ACHN (cell line): Measurements from ENCODE around the gene MAN2C1.

Experiments used
- DNase-seq: peaks from one replicate; pipeline ENCODE4 v3.0.0-alpha.2; 2015
- in situ Hi-C: cut with HindIII; loops from 2 replicates; pipeline ENCODE4 v1.10.0; 2017; ENCODE audit warnings: low sequenced_read_pairs, low pct_ligation_motif_present, low pct_unique_long_range_greater_than_20kb

Gene MAN2C1

DNA sequence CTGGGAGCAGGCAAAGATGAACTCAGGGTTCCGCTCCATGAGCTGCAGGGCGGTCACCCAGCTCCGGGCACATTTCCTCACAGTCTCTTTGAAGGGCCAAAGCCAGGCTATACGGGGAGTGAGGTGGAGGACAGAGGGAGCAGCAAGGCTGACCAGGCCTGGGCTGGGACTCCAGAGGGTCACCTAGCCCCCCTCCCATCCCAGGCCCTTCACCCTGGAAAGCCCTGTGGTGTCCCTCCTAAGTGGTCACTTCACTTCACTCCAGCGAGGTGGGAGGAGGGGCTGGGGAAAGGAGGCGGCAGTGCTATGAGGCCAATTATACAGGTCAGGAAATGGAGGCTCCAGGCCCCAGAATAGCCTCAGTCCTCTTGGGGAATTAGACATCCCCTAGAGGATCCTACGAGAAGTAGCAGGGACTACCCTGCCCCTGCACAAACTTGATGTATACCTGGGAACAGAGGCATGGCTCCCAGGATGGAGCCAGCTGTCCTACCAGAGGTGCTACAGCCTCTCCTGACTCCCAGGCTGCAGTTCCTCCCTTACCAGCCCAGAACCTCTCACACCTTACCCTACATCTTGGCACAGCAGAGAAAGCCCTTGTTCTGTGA, 5.7 kb downstream of the MAN2C1 start:
- DNase-seq: no peak
- in situ Hi-C loops: no loop called here

- in situ Hi-C loops: no loop called here
- no peak for DNase-seq
These were observed 6.3 kb downstream of the MAN2C1 start for GRCh38 chr15:75361989-75362641.

DNA sequence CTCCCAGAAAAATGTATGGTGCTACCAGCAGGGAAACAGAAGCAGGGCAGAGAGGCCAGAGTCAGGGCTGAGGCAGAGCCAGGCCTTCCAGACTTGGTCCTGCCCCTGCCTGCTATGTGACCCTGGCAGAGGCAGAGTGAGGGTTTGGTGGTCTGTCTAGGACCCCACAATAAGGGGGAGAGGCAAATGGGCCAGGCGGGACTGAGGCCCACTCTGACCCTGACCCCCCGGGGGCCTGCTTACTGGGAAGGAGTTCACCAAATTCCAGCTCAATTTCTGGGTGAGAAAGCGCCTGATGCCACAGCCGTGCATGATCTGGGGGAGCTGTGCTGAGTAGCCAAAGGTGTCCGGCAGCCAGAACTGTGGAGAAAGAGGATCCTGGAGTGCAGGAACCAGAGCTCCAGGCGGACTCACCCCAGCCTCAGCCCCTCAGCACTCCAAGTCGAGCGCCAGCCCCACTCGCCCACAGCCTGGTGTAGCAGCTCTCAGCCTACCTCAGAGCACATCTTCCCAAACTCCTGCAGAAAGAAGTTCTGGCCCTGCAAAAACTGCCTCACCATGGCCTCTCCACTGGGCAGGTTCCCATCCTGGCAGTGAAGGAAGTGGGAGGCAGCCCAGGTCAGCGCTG, 6.9 kb downstream of the MAN2C1 start:
- no peak for DNase-seq
- in situ Hi-C loops: no loop called here

DNA sequence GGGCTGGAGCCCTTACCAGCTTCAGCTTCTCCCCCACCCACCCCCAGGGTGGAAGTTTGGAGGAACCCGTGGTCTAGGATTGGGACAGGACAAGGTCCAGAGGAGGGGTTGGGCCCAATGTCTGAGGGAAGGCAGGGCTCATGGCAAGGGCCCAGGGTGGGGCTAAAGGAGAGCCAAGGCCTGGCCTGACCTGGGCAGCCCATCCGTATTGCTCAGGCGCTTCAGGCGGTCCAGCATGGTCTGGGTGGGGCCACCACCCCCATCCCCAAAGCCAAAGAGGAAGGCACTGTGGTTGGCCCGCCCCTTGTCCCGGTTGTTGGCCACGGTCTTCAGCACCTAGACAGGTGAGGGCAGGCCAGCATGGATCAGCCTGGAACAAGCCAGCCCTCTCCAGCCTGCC, 7.6 kb downstream of the MAN2C1 start:
- in situ Hi-C loops: no loop called here
- DNase-seq: no peak

GRCh38 chr15:75360391-75360790, 8.0 kb downstream of the MAN2C1 start:
- in situ Hi-C loops: no loop called here
- DNase-seq: no peak

DNA sequence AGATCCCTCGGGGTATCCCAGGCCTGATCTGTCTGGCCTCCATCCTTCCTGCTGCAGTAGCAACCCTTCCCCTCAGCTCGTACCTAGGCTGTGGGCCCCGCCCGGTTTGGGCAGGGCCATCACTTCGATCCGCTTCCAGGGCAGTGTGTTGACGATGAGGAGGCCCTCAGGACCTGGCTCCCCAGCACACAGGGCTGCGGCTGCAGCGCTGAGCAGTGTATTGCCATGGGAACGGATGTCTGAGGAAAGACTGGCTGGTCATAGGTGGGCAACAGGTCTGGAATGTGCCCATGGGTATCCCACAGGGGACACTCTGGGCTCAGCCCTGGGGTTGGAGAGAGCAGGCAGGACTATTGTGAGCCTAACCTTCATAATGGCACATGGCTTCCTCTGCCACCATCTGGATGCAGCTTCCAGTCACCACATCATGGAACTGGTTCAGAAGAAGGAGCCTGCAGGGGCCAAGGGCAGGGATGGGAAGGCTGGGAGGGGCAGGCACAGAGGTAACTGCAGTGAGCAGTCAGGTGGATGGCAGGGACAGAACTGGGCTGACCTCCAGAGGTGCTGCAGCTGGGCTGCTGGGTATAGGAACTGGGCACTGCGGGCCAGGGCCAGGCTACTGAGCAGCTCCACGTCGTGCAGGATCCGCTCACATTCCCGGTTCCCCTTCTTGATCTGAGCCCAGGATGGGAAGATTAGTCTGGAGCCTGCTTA, 8.7 kb downstream of the MAN2C1 start:
- in situ Hi-C loops: no loop called here
- DNase-seq: no peak

- no peak for DNase-seq
- in situ Hi-C loops: no loop called here
These were observed 9.5 kb downstream of the MAN2C1 start for GRCh38 chr15:75358771-75359536.

DNA sequence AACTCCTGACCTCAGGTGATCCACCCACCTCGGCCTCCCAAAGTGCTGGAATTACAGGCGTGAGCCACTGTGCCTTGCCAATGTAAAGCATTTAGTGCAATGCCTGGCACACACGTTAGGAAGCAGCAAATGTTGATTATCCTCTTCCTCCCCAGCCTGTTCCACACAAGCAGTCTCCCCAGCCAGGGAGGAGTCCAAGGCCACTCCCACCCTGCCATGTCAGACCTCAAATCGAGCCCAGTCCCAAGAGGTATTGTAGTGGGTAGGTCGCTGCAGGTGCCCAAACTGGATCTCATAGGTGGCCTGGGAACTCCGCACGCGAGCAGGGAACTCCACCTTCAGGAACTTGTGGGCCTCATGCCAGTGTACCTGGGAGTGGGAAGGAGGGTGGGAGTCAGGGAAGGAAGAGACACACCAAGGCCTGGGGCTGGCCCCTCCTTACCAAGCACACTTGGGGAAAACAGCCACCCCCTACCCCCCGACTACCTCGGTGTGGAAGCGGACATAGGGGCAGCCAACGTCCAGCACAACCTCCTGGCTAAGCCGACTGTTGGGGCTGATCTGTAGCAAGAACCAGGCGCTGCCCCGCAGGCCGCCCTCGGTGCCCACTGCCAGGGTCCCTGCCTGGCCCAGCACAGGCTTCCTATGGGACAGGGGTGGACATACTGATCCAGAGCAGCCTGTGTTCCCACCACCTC, 10.3 kb downstream of the MAN2C1 start:
- in situ Hi-C loops: no loop called here
- no peak for DNase-seq

- no peak for DNase-seq
- in situ Hi-C loops: no loop called here
These were observed 11.9 kb downstream of the MAN2C1 start for GRCh38 chr15:75356517-75356916.

DNA sequence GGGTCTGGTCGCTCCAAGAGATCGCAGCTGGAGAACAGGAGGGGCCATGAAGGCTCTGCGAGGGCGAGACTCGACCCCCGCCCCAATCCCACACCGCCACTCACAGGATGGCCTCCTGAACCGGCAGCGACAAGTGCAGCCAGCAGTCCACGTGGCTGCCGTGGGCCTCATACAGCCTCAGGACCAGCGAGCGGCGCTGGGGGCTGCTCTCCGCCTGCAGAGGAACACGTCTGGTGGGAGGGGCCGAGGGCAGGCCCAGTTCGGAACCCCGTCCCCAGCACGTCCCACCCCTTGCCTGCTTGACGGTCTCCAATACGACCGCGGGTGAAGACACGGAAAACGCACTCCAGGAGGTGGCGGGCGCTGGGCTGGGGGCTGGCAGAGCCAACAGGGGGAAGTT, 12.4 kb downstream of the MAN2C1 start:
- in situ Hi-C loops: no loop called here
- no peak for DNase-seq

DNA sequence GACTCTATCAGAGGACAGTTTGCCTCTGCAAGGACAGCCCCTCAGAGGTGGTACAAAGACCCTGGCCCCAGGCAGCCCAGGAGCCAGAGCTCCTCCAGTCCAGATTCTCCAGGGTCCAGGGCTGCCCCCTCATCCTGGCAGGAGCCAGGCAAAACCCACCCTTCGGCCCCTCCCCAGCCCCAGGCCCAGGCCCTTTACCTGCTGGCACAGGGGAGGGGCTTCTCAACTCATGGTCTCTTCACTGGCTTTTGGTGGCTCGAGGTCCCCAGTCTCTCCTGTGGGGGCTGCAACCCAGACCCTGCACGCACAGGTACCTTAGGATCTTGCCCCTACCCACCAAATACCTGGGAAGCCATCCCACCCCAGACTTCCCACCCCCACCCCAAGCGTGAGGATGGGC, 13.0 kb downstream of the MAN2C1 start:
- in situ Hi-C loops: no loop called here

DNA sequence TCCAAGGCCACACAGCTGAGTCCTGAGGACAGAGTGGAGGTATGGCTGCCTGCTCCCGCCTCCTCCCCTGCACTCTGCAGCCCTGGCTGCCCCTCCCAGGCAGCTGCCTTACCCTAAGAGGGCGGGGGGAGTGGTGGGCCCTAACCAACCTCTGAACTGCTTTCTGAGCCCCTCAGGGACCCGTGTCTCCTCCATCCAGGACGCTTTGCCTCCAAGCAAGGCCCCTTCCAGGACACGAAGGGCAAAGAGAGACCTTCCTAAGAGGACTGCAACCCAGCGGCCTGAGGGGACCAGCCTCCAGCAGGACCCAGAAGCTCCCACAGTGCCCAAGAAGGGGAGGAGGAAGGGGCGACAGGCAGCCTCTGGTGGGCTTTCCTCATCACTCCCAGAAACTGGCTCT, 14.0 kb downstream of the MAN2C1 start:
- in situ Hi-C loops: no loop called here

More for the DNA sequence above, 13.0 kb downstream of the MAN2C1 start:
- no peak for DNase-seq

DNA sequence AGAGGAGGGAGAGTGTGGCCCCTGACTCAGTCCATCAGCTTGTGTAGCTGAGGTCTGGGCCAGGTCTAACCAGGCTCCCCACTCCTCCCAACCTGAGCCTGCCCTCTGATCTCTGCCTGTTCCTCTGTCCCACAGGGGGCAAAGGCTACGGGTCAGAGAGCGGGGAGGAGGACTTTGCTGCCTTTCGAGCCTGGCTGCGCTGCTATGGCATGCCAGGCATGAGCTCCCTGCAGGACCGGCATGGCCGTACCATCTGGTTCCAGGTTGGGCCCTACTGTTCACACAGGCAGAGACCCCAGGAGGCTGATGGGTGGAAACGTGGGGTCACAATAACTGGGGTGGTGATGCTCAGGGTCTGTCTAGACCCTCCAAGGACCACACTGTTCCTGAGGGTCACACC, 14.8 kb downstream of the MAN2C1 start:
- in situ Hi-C loops: no loop called here
- no peak for DNase-seq

More for the DNA sequence above, 14.0 kb downstream of the MAN2C1 start:
- no peak for DNase-seq

- no peak for DNase-seq
- in situ Hi-C loops: no loop called here
These were observed 16.0 kb downstream of the MAN2C1 start for GRCh38 chr15:75352186-75353080.

- in situ Hi-C loops: no loop called here
- DNase-seq: no peak
These were observed 17.6 kb downstream of the MAN2C1 start for GRCh38 chr15:75350601-75351361.

GRCh38 chr15:75349851-75350588, 18.4 kb downstream of the MAN2C1 start:
- in situ Hi-C loops: no loop called here
- DNase-seq: no peak
